HL-60 (cell line): ENCODE data around the gene ZNF76.

Experiments
- CTCF ChIP-seq: IDR thresholded peaks from one replicate; pipeline ENCODE4 v1.5.1; 2011; ENCODE audit warnings: low read length, control low read depth, inconsistent platforms; ENCODE audit not compliant: insufficient read depth
- POLR2AphosphoS5 ChIP-seq: IDR thresholded peaks from 2 replicates; pipeline ENCODE4 v1.6.1; 2012; ENCODE audit warnings: low read depth

GRCh38 chr6:35320031-35320410 is 60.5 kb downstream of the ZNF76 start:
- no peak for TF ChIP-seq CTCF
- no peak for TF ChIP-seq POLR2AphosphoS5
